ENCODE measurements around the gene NAALADL2.

Gene NAALADL2

GRCh38 chr3:174891524-174892203 lies 32.5 kb downstream of the NAALADL2 start:
- DNase-seq = no peak

GRCh38 chr3:174907027-174907426 lies 47.9 kb downstream of the NAALADL2 start:
- DNase-seq = no peak

- DNase-seq = no peak
These were observed 48.7 kb downstream of the NAALADL2 start for GRCh38 chr3:174907628-174908407.

- DNase-seq = no peak
These were observed 72.6 kb downstream of the NAALADL2 start for GRCh38 chr3:174931473-174932353.

- no peak for DNase-seq
These were observed 77.5 kb downstream of the NAALADL2 start for GRCh38 chr3:174936590-174936989.

GRCh38 chr3:174937478-174937877 lies 78.3 kb downstream of the NAALADL2 start:
- no peak for DNase-seq

GRCh38 chr3:174938102-174938501 lies 79.0 kb downstream of the NAALADL2 start:
- DNase-seq = no peak

GRCh38 chr3:174940151-174940550 lies 81.0 kb downstream of the NAALADL2 start:
- no peak for DNase-seq

GRCh38 chr3:174945276-174945675 lies 86.1 kb downstream of the NAALADL2 start:
- no peak for DNase-seq

GRCh38 chr3:174945951-174946350 lies 86.8 kb downstream of the NAALADL2 start:
- no peak for DNase-seq

- DNase-seq = no peak
These were observed 90.4 kb downstream of the NAALADL2 start for GRCh38 chr3:174949523-174949922.

GRCh38 chr3:174951034-174951433 lies 91.9 kb downstream of the NAALADL2 start:
- DNase-seq = no peak

GRCh38 chr3:174951498-174952005 lies 92.4 kb downstream of the NAALADL2 start:
- DNase-seq = no peak

- DNase-seq = no peak
These were observed 93.9 kb downstream of the NAALADL2 start for GRCh38 chr3:174953068-174953467.

- no peak for DNase-seq
These were observed 96.4 kb downstream of the NAALADL2 start for GRCh38 chr3:174955513-174956016.

- DNase-seq = no peak
These were observed 97.9 kb downstream of the NAALADL2 start for GRCh38 chr3:174957081-174957480.

GRCh38 chr3:174957551-174958001 lies 98.4 kb downstream of the NAALADL2 start:
- DNase-seq = no peak

GRCh38 chr3:174958671-174959328 lies 99.7 kb downstream of the NAALADL2 start:
- DNase-seq = no peak

GRCh38 chr3:174959556-174960065 lies 100.5 kb downstream of the NAALADL2 start:
- no peak for DNase-seq

GRCh38 chr3:174960898-174961297 lies 101.8 kb downstream of the NAALADL2 start:
- DNase-seq = no peak

- no peak for DNase-seq
These were observed 114.3 kb downstream of the NAALADL2 start for GRCh38 chr3:174973465-174973864.

- DNase-seq = no peak
These were observed 127.6 kb downstream of the NAALADL2 start for GRCh38 chr3:174986685-174987084.

Data from DMS79 treated with DMSO at 0.1 percent for 48 hours (cell line).